ENCODE results near the gene ARL14EPL.

DNA sequence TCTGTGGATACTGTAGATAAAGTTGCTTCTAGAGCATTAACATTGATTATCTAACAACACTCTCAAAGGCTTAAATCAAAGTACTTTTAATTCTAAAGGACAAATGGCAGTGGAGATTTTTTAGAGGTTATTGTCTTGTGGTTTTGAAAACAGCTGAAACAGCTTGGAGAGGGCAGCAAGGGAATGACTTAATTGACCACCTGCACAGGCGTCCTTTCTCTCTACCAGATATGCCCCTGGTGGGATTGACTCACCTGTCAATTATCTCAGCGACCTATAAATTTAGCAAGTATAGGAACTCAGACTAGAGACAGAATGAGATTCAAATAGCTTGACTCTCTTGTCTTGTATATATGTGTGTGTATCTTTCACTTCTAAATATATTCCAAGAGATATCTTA is 13.5 kb downstream of the ARL14EPL start:
- TF ChIP-seq, protein P1, sequence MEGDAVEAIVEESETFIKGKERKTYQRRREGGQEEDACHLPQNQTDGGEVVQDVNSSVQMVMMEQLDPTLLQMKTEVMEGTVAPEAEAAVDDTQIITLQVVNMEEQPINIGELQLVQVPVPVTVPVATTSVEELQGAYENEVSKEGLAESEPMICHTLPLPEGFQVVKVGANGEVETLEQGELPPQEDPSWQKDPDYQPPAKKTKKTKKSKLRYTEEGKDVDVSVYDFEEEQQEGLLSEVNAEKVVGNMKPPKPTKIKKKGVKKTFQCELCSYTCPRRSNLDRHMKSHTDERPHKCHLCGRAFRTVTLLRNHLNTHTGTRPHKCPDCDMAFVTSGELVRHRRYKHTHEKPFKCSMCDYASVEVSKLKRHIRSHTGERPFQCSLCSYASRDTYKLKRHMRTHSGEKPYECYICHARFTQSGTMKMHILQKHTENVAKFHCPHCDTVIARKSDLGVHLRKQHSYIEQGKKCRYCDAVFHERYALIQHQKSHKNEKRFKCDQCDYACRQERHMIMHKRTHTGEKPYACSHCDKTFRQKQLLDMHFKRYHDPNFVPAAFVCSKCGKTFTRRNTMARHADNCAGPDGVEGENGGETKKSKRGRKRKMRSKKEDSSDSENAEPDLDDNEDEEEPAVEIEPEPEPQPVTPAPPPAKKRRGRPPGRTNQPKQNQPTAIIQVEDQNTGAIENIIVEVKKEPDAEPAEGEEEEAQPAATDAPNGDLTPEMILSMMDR (IDR thresholded peaks at IDR 0.05): no peak
- TF ChIP-seq POLR2A (IDR thresholded peaks at IDR 0.05): no peak

Data from upper lobe of left lung (tissue), 4 donors.